ENCODE measurements around the gene PRRT2.

DNA sequence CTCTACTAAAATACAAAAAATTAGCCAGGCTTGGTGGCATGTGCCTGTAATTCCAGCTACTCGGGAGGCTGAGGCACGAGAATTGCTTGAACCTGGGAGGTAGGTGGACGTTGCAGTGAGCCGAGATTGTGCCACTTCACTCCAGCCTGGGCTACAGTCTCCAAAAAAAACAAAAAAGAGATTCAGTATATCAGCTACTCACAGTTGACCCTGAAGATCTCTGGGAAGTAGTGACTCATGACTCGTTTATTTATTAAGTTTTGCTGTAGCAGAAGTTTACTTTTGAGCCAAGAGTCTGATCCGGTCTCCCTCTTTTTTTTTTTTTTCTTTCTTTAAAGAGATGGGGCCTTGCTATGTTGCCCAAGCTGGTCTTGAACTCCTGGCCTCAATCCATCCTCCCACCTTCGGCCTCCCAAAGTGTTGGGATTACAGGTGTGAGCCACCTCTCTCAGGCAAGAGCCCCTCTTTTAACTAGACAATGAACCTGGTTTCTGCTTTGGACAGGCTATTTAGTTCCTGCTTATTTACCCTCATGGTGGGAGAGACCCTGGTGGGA, 12.7 kb downstream of the PRRT2 start:
- no peak for TF ChIP-seq POLR2A (IDR thresholded peaks at IDR 0.05)
- TF ChIP-seq, protein P1, sequence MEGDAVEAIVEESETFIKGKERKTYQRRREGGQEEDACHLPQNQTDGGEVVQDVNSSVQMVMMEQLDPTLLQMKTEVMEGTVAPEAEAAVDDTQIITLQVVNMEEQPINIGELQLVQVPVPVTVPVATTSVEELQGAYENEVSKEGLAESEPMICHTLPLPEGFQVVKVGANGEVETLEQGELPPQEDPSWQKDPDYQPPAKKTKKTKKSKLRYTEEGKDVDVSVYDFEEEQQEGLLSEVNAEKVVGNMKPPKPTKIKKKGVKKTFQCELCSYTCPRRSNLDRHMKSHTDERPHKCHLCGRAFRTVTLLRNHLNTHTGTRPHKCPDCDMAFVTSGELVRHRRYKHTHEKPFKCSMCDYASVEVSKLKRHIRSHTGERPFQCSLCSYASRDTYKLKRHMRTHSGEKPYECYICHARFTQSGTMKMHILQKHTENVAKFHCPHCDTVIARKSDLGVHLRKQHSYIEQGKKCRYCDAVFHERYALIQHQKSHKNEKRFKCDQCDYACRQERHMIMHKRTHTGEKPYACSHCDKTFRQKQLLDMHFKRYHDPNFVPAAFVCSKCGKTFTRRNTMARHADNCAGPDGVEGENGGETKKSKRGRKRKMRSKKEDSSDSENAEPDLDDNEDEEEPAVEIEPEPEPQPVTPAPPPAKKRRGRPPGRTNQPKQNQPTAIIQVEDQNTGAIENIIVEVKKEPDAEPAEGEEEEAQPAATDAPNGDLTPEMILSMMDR (IDR thresholded peaks at IDR 0.05): no peak
